HG03066 (cell line): ENCODE measurements around the gene DIP2C.
"Not testable (repeated sequence)": the region's sequence is repeated elsewhere in the genome, so short reads cannot be mapped to it uniquely, and the experiment has no call there.

Experiments
- ATAC-seq: cut with Tn5 transposase; IDR thresholded peaks from one replicate; pipeline ENCODE4 v1.9.1; 2021; ENCODE audit warnings: low read depth; ENCODE audit not compliant: unreplicated experiment

The DIP2C gene

GRCh38 chr10:679556-679955 lies 9.9 kb downstream of the DIP2C start:
- no peak for ATAC-seq

- ATAC-seq, result not testable (repeated sequence)
Observed at GRCh38 chr10:678662-679005, 10.8 kb downstream of the DIP2C start.

GRCh38 chr10:677750-678661 lies 11.5 kb downstream of the DIP2C start:
- ATAC-seq, result no peak

- no peak for ATAC-seq
Observed at GRCh38 chr10:677038-677437, 12.4 kb downstream of the DIP2C start.

GRCh38 chr10:676178-676577 lies 13.3 kb downstream of the DIP2C start:
- no peak for ATAC-seq

DNA sequence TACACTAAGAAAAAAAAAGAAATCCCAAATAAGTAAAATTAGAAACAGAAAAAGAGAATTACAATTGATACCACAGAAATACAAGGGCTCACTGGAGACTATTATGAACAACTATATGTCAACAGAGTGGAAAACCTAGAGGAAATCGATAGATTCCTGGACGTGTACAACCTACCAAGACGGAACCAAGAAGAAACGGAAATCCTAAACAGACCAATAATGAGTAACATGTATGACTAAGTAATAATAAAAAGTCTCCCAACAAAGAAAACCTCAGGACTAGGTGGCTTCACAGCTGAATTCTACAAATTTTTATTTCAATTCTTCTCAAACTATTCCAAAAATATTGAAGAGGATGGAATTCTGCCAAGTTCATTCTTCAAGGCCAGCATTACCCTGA lies 13.9 kb downstream of the DIP2C start:
- no peak for ATAC-seq

GRCh38 chr10:673492-673891 lies 16.0 kb downstream of the DIP2C start:
- ATAC-seq, result no peak

DNA sequence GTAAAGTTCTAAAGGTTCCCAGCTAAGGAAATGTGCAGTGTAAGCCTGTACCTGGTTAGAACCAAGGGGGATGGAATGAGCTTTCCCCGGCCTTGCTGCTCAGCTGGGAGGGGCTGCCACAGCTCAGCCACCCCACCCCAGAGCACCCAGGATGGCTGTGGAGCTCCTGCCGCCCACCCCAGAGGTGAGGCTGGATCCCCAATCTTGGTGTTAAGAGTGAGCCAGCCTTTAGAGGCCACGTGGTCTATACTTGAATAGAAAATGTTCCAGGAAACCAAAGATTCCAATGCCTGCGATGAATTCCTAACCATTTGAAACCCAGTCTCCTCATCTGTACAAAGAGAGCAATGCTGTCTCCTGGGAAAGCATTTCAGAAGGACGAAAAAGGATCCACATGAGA lies 16.5 kb downstream of the DIP2C start:
- no peak for ATAC-seq

- no peak for ATAC-seq
Observed at GRCh38 chr10:672203-672602, 17.3 kb downstream of the DIP2C start.

GRCh38 chr10:670990-671389 lies 18.5 kb downstream of the DIP2C start:
- no peak for ATAC-seq

DNA sequence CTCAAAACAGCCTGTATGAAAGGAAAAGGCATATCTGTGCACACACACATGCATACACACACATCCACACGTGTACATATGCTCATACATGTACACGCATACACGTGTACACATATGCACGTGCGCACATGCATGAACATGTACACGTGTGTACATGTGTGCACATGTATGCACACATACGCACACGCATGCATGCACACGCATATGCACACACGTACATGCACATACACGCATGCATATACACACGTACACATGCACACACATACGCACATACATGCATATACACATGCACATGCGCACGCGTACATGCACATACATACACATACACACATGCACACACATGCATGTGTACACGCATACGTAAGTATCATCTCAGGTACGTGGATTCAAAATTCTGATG lies 19.4 kb downstream of the DIP2C start:
- ATAC-seq, result no peak

DNA sequence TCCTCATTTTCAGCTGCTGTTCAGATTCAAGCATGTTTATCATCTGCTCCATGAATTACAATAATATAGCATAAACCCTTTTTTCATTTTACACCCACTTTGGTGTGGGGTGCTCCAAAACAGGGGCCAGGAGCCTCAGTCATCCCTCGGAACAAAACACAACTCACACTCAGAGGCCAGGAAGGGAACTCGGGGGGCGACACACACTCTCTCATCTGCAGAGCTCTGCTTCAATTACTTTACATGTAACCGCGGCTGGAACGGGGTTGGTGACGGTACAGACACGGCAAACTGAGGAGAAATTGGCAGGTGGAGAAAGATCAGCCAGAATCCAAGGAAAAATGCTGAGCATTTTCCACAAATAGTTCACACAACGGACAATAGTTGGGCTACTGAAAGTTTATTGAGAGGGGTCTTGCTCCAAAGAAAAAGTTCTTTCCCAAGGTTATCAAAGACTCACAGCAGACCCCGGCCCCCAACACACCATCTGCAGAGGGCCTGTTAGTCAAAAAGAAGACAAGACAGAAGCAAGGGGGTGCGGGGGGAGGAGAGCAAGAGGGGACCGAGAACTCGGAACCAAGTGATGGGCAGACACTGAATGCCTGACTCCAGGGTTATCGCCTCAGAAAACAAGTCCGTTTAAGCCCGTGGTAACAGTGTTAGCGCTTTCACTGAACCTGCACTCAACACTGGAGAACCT lies 20.5 kb downstream of the DIP2C start:
- no peak for ATAC-seq

- no peak for ATAC-seq
Observed at GRCh38 chr10:667602-668143, 21.8 kb downstream of the DIP2C start.

- ATAC-seq, result no peak
Observed at GRCh38 chr10:667096-667495, 22.4 kb downstream of the DIP2C start.

DNA sequence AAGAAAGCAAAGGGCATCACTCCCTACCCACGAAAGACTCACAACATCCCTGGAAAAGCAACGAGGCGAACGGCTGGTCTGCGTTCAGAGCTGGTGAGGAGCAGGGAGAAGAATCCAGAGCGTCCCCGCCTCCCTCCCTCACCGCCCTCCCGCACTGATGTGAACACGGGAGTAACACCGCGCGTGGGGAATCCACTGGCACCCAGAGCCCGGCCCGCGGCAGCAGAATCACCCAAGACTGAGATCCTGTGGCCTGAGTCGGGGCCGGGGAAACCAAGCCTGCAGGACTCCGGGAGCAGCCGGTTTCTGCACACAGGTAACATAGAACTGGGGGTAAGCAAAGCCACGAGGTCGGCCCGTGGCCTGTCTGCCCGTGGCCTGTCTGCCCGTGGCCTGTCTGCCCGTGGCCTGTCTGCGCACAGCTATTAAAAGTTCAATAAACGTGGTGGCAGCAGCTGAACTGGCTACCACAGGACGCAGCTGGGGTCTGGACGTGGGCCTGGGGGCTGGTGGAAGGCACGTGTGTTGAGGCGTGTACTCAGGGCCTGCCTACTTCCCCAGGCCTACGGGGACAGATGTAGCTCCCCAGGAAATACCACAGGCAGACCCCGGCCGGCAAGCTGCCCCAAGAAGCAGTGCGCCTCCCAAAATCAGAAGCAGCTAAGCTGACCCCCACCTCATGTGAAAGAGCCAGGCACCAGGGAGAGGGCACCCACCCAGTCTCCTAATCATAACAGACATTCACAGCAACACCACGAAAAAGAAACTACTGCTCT lies 23.0 kb downstream of the DIP2C start:
- ATAC-seq, result no peak

DNA sequence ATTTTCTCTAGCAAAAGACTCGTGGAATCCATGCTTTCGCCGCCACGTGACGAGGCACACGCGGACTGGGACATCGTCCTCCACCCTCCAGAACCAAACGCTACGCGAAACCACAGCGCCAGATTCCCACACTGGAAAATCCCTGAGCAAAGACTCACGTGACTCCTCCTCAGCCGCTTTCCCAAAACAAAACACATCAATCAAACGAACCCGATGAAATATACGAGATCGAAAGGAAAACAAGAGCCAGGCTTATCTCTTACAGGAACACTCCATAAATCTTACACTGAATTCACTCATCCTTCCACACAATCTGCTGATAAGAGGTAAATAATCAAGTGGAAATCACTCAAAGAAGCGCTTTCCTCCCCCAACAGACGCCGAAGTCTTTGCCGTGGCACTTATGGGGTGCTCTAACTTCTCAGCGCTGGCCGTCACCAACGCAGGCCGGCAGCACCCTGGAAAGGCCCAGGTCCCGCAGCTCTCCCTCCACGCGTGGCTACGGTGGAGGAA lies 23.8 kb downstream of the DIP2C start:
- ATAC-seq, result no peak

DNA sequence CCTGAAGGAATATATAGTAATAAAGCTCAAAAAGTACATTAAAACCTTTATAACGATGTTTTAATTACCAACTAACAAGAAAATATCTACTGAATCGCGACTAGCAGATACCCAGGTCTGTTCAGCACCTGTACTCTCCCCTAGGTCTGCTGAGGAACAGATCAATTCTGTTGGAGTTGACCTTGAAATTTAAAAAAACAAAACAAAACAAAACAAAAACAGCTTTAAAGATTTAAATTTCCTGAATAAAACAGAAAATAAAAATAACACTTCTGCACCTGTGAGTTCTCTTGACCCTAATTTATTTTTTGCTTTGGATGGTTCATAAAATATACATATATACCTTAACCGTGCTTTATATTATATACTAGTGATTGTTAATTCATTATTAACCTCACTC lies 24.6 kb downstream of the DIP2C start:
- no peak for ATAC-seq

- no peak for ATAC-seq
Observed at GRCh38 chr10:664301-664700, 25.2 kb downstream of the DIP2C start.

- no peak for ATAC-seq
Observed at GRCh38 chr10:663831-664251, 25.6 kb downstream of the DIP2C start.

GRCh38 chr10:663466-663751 lies 26.1 kb downstream of the DIP2C start:
- no peak for ATAC-seq
